H1 (cell line): ENCODE measurements around the gene GATD1. TPM values are rescaled to one million over a fixed set of nuclear protein-coding genes. Genes with fewer than 3 reads are reported as not detected.

Source experiments
- CTCF ChIA-PET: fragments of 300-600 bp; sonication (Branson Sonifier 250); formaldehyde crosslinking; loops from one replicate; lab custom pipeline; 2021; ENCODE audit not compliant: partially characterized antibody; lab: Charles Lee
- POLR2A ChIA-PET: fragments of 300-600 bp; sonication (Branson Sonifier 250); formaldehyde crosslinking; loops from one replicate; lab custom pipeline; 2021; ENCODE audit warnings: inconsistent platforms; ENCODE audit not compliant: partially characterized antibody; lab: Charles Lee
- DNase-seq, 2 experiments: peaks; one replicate each; pipeline versions ENCODE4 v3.0.0 to v3.0.0-alpha.2; 2010 to 2022; ENCODE audit warnings: low spot score in 2 of 2, low read depth in 1 of 2, mixed read lengths in 1 of 2
- FAIRE-seq: peaks from 2 replicates; lab custom pipeline; 2011; peaks lifted over from hg19 to GRCh38; lab: Jason Lieb, UNC
- H2AFZ ChIP-seq: 2 replicates; pipeline ENCODE4 v1.8.1; 2012; ENCODE audit warnings: low read length, inconsistent platforms
- H2AK5ac ChIP-seq: 2 replicates; pipeline ENCODE4 v1.6.1; 2013; ENCODE audit warnings: low read depth, low read length
- H2BK120ac ChIP-seq: replicated peaks from 2 replicates; pipeline ENCODE3; 2013; ENCODE audit warnings: low read depth, low read length, inconsistent platforms
- H2BK12ac ChIP-seq: 2 replicates; pipeline ENCODE4 v1.6.1; 2013; ENCODE audit warnings: low read depth, low read length
- H2BK15ac ChIP-seq: 2 replicates; pipeline ENCODE4 v1.6.1; 2013; ENCODE audit warnings: low read length
- H2BK20ac ChIP-seq: 2 replicates; pipeline ENCODE4 v1.6.1; 2013; ENCODE audit warnings: low read length
- H2BK5ac ChIP-seq: 2 replicates; pipeline ENCODE4 v1.6.1; 2013; ENCODE audit warnings: low read depth, low read length
- H3K14ac ChIP-seq: 2 replicates; pipeline ENCODE4 v1.6.1; 2013; ENCODE audit warnings: inconsistent platforms; ENCODE audit not compliant: insufficient read length
- H3K18ac ChIP-seq: 2 replicates; pipeline ENCODE4 v1.6.1; 2013; ENCODE audit warnings: low read length; ENCODE audit errors: extremely low read depth
- H3K23ac ChIP-seq: 2 replicates; pipeline ENCODE4 v1.6.1; 2013; ENCODE audit warnings: inconsistent platforms; ENCODE audit not compliant: insufficient read length
- H3K23me2 ChIP-seq: 2 replicates; pipeline ENCODE4 v1.6.1; 2013; ENCODE audit warnings: low read depth, low read length
- H3K27ac ChIP-seq: 2 replicates; pipeline ENCODE4 v1.6.1; 2011; ENCODE audit warnings: low read depth, low read length, inconsistent platforms
- H3K27me3 ChIP-seq, 4 experiments: replicated peaks in 1 of 4; 1 replicate in 1 of 4; 2 replicates in 3 of 4; pipeline versions ENCODE4 v1.6.1 to v1.8.1; 2011 to 2013; ENCODE audit warnings: low read length in 3 of 4, mild to moderate bottlenecking in 3 of 4, inconsistent platforms in 2 of 4, mixed read lengths in 2 of 4, moderate library complexity in 1 of 4; ENCODE audit not compliant: control insufficient read depth in 3 of 4, insufficient read depth in 3 of 4; ENCODE audit errors: extremely low read depth in 1 of 4
- H3K36me3 ChIP-seq, 4 experiments: 2 replicates each; pipeline versions ENCODE4 v1.6.1 to v1.8.1; 2011 to 2013; ENCODE audit warnings: mild to moderate bottlenecking in 4 of 4, low read length in 3 of 4, moderate library complexity in 2 of 4, control low read depth in 1 of 4, inconsistent platforms in 1 of 4; ENCODE audit not compliant: insufficient read depth in 4 of 4, control insufficient read depth in 2 of 4
- H3K4ac ChIP-seq: replicated peaks from 2 replicates; pipeline ENCODE3; 2013; ENCODE audit warnings: low read length, low read depth, mixed read lengths, inconsistent platforms; ENCODE audit not compliant: insufficient read length
- H3K4me1 ChIP-seq, 4 experiments: replicated peaks in 1 of 4; 1 replicate in 1 of 4; 2 replicates in 3 of 4; pipeline versions ENCODE4 v1.6.1 to v1.8.1; 2011 to 2013; ENCODE audit warnings: low read length in 3 of 4, inconsistent platforms in 2 of 4, mixed read lengths in 1 of 4; ENCODE audit not compliant: insufficient read depth in 4 of 4, control insufficient read depth in 3 of 4
- H3K4me2 ChIP-seq, 2 experiments: 2 replicates each; pipeline versions ENCODE4 v1.6.1 to v1.8.1; 2011 to 2013; ENCODE audit warnings: low read depth in 2 of 2, low read length in 2 of 2, control low read depth in 1 of 2, inconsistent platforms in 1 of 2, mild to moderate bottlenecking in 1 of 2; ENCODE audit not compliant: insufficient read depth in 1 of 2
- H3K4me3 ChIP-seq, 4 experiments: fragments of 200-600, 300-600 bp in 1 of 4; sonication (generic), shearing (Covaris generic), sonication (Bioruptor Twin) in 1 of 4; 2 replicates each; pipeline versions ENCODE4 v1.5.1 to v1.8.1; 2011 to 2016; ENCODE audit warnings: low read length in 4 of 4, low read depth in 3 of 4, control low read depth in 2 of 4, inconsistent platforms in 2 of 4, mild to moderate bottlenecking in 2 of 4, mixed read lengths in 1 of 4, moderate library complexity in 1 of 4; ENCODE audit not compliant: insufficient read depth in 2 of 4; ENCODE audit errors: extremely low read depth in 1 of 4
- H3K56ac ChIP-seq: replicated peaks from 2 replicates; pipeline ENCODE3; 2013; ENCODE audit warnings: low read depth, mild to moderate bottlenecking, mixed read lengths, low read length, inconsistent platforms; ENCODE audit not compliant: insufficient read length
- H3K79me1 ChIP-seq: 2 replicates; pipeline ENCODE4 v1.6.1; 2013; ENCODE audit warnings: low read depth, low read length, control low read depth
- H3K79me2 ChIP-seq, 2 experiments: 2 replicates each; pipeline versions ENCODE4 v1.6.1 to v1.8.1; 2012 to 2013; ENCODE audit warnings: low read length in 2 of 2, mild to moderate bottlenecking in 2 of 2, inconsistent platforms in 1 of 2; ENCODE audit not compliant: insufficient read depth in 2 of 2, control insufficient read depth in 1 of 2
- H3K9ac ChIP-seq, 4 experiments: replicated peaks in 1 of 4; 1 replicate in 1 of 4; 2 replicates in 3 of 4; pipeline versions ENCODE4 v1.6.1 to v1.8.1; 2011 to 2013; ENCODE audit warnings: low read depth in 3 of 4, low read length in 3 of 4, control low read depth in 2 of 4, mild to moderate bottlenecking in 2 of 4, moderate library complexity in 2 of 4, inconsistent platforms in 1 of 4; ENCODE audit errors: extremely low read depth in 1 of 4
- H3K9me3 ChIP-seq, 2 experiments: 2 replicates each; pipeline versions ENCODE4 v1.6.1 to v1.8.1; 2012 to 2013; ENCODE audit warnings: mild to moderate bottlenecking in 2 of 2, moderate library complexity in 2 of 2, control low read depth in 1 of 2, inconsistent platforms in 1 of 2, low read depth in 1 of 2, low read length in 1 of 2, mixed read lengths in 1 of 2; ENCODE audit not compliant: insufficient read depth in 2 of 2
- H4K20me1 ChIP-seq, 2 experiments: replicated peaks in 1 of 2; 2 replicates each; pipeline versions ENCODE3 to v1.8.1; 2011 to 2013; ENCODE audit warnings: inconsistent platforms in 2 of 2, low read length in 2 of 2, mild to moderate bottlenecking in 1 of 2; ENCODE audit not compliant: insufficient read depth in 2 of 2, control insufficient read depth in 1 of 2
- H4K5ac ChIP-seq: 2 replicates; pipeline ENCODE4 v1.6.1; 2013; ENCODE audit warnings: low read length, low read depth, mixed read lengths, inconsistent platforms; ENCODE audit not compliant: insufficient read length
- H4K8ac ChIP-seq: 2 replicates; pipeline ENCODE4 v1.8.0; 2013; ENCODE audit warnings: mild to moderate bottlenecking, moderate library complexity, low read length, inconsistent platforms; ENCODE audit not compliant: insufficient read depth; ENCODE audit errors: extremely low read depth
- H4K91ac ChIP-seq: replicated peaks from 2 replicates; pipeline ENCODE3; 2013; ENCODE audit warnings: low read length, mixed read lengths, inconsistent platforms; ENCODE audit not compliant: insufficient read length
- ATF2 ChIP-seq: IDR thresholded peaks from 2 replicates; pipeline ENCODE4 v1.6.1; 2012; ENCODE audit warnings: low read length, inconsistent platforms
- E2F6 ChIP-seq: IDR thresholded peaks from 2 replicates; pipeline ENCODE4 v1.6.1; 2012; ENCODE audit warnings: inconsistent platforms
- MAX ChIP-seq: IDR thresholded peaks from 2 replicates; pipeline ENCODE4 v1.6.1; 2012; ENCODE audit warnings: inconsistent platforms
- RFX5 ChIP-seq: IDR thresholded peaks from 2 replicates; pipeline ENCODE4 v1.6.1; 2011; ENCODE audit warnings: low read depth, low read length, improper control_type of control experiment, borderline replicate concordance
- RXRA ChIP-seq: IDR thresholded peaks from 2 replicates; pipeline ENCODE4 v1.6.1; 2011; ENCODE audit warnings: low read depth, mild to moderate bottlenecking, low read length, moderate library complexity; ENCODE audit not compliant: insufficient read depth
- SAP30 ChIP-seq: fragments of 300-600 bp; sonication (generic); IDR thresholded peaks from 2 replicates; pipeline ENCODE4 v1.7.1; 2012; ENCODE audit warnings: low read length, moderate library complexity, mild to moderate bottlenecking, inconsistent platforms; ENCODE audit not compliant: insufficient read depth, insufficient replicate concordance
- WGBS, 2 experiments: shearing (Covaris generic) in 1 of 2; methylation state at CpG; one replicate each; pipeline versions ENCODE4 v1.1.6 to v1.1.7; 2013 to 2015; ENCODE audit warnings: low lambda C conversion rate in 2 of 2, mixed read lengths in 2 of 2, inconsistent platforms in 1 of 2, low coverage in 1 of 2, missing lambda C conversion rate in 1 of 2; ENCODE audit not compliant: insufficient replicate concordance in 2 of 2, insufficient coverage in 1 of 2, insufficient read length in 1 of 2; ENCODE audit errors: extremely low coverage in 1 of 2, missing lambda C conversion rate in 1 of 2; 5-methylcytosine and 5-hydroxymethylcytosine counted together
- polyA plus RNA-seq, 7 experiments: library from polyadenylated mRNA; depleted of rRNA in 3 of 7; stranded (reverse) in 5 of 7; unstranded in 2 of 7; fragments of >200 nt in 5 of 7; fragments of 200-250 nt in 2 of 7; gene quantifications; 1 replicate in 5 of 7; 2 replicates in 1 of 7; 4 replicates in 1 of 7; pipeline versions ENCODE4 v1.2.1 to v1.2.3, GENCODE V29; 2011 to 2013; ENCODE audit warnings: missing spikeins in 2 of 7, mixed read lengths in 2 of 7
- total RNA-seq: library from RNA; stranded (reverse); fragmentation: NEBNext Ultra II Directional; extraction: Animal tissue kit (Norgen Biotek cat#: 25700); gene quantifications from 2 replicates; pipeline ENCODE4 v1.2.1, GENCODE V29; 2021

GATD1 gene
- total and polyA plus RNA-seq, 2 of the 8 experiments (the other 6 are each of a cell fraction or from before 2014, with no cell fraction given): 47.5 to 54.8 TPM

GRCh38 chr11:748007-748359, 29.3 kb downstream of the GATD1 start:
- Histone ChIP-seq H3K9ac (peak overlapping the region; percentile 72 to 93 (median 80)), H2BK12ac (no peak overlapping the region), H4K20me1 (peaks cover 12 to 19% of the 10 kb centered on the region in 2 experiments), H3K4me3 (peak overlapping the region; percentile 72 to 91 (median 81)), H3K79me2 (peaks cover 30 to 53% of the 10 kb centered on the region in 2 experiments), H3K36me3 (peaks cover 0 to 4% (median 0%) of the 10 kb centered on the region in 4 experiments; a peak in 3 of 8 replicates), H2BK5ac (peak overlapping the region; percentile 83; the same call in 1 of the 2 replicates), H4K8ac (peak overlapping the region; percentile 89; the same call in 1 of the 2 replicates), H3K23ac (no peak overlapping the region), H3K27ac (peak overlapping the region; percentile 57; the same call in 1 of the 2 replicates), H3K27me3 (no peaks in the 10 kb centered on the region), H3K4me1 (peaks cover 0 to 15% (median 4%) of the 10 kb centered on the region in 4 experiments; a peak in 5 of 7 replicates), H2AFZ (no peak overlapping the region), H2BK15ac (no peak overlapping the region), H3K79me1 (peaks cover 8% of the 10 kb centered on the region), H3K18ac (no peak overlapping the region), H2AK5ac (no peak overlapping the region), H4K5ac (no peak overlapping the region), H2BK20ac (no peak overlapping the region), H3K4ac (peak overlapping the region; percentile 69), H3K9me3 (no peaks in the 10 kb centered on the region), H3K56ac (no peak overlapping the region), H3K4me2 (peak overlapping the region; percentile 79 to 88), H3K23me2 (peaks cover 5% of the 10 kb centered on the region; the same call in 1 of the 2 replicates), H3K14ac (no peak overlapping the region), H4K91ac (no peak overlapping the region), H2BK120ac (no peak overlapping the region)
- ChIA-PET POLR2A (interaction anchor here (0.6 to 32.3 kb wide), 22 partner anchors 9 to 186 kb away, joined by 3 to 636 read pairs (median 4); partner anchors contain the start of genes GATD1 and TSPAN4), CTCF (interaction anchor here (0.9 to 26.9 kb wide), 7 partner anchors 10 to 107 kb away, joined by 3 to 395 read pairs (median 4); no protein-coding TSS in a partner anchor)
- FAIRE-seq (no peak), DNase-seq (no peak)
- TF ChIP-seq RFX5: no peak
- no peak for TF ChIP-seq SAP30
- TF ChIP-seq MAX: peak; percentile 76
- no peak for TF ChIP-seq ATF2
- peak; percentile 71 for TF ChIP-seq E2F6
- no peak for TF ChIP-seq RXRA
- WGBS, 2 experiments: 10% methylated on average over 18 of the region's 18 CpGs; no CpG with 5 or more reads in 1 of the 2 experiments
